HEK293T (cell line): Measurements from ENCODE around the gene PRR19.

Experiments used
- CTCF ChIA-PET: fragments of 350-600 bp; formaldehyde crosslinking; extraction: SDS; loops from one replicate; lab custom pipeline; 2021; ENCODE audit warnings: antibody characterized with exemption, inconsistent platforms; lab: Yijun Ruan, JAX
- POLR2A ChIA-PET: fragments of 350-600 bp; formaldehyde crosslinking; extraction: SDS; loops from one replicate; lab custom pipeline; 2020; ENCODE audit warnings: antibody characterized with exemption, inconsistent platforms; lab: Yijun Ruan, JAX
- DNase-seq: peaks from one replicate; pipeline ENCODE4 v3.0.0; 2012; ENCODE audit warnings: mixed read lengths; ENCODE audit errors: extremely low spot score
- ARNT ChIP-seq: fragments of 450-650 bp; IDR thresholded peaks from 2 replicates; pipeline ENCODE4 v1.6.1; 2017; ENCODE audit warnings: mild to moderate bottlenecking
- BHLHE40 ChIP-seq: fragments of 450-650 bp; IDR thresholded peaks from 2 replicates; pipeline ENCODE4 v1.6.1; 2016; ENCODE audit warnings: mild to moderate bottlenecking, moderate library complexity, borderline replicate concordance
- CTBP1 ChIP-seq: fragments of 450-650 bp; IDR thresholded peaks from 2 replicates; pipeline ENCODE4 v1.6.1; 2016; ENCODE audit warnings: borderline replicate concordance
- ELF4 ChIP-seq: fragments of 450-650 bp; IDR thresholded peaks from 2 replicates; pipeline ENCODE4 v1.6.1; 2017; ENCODE audit warnings: antibody characterized with exemption
- FOXA1 ChIP-seq: fragments of 450-650 bp; IDR thresholded peaks from 2 replicates; pipeline ENCODE4 v1.6.1; 2016; ENCODE audit warnings: mild to moderate bottlenecking
- FOXK2 ChIP-seq: fragments of 450-650 bp; IDR thresholded peaks from 2 replicates; pipeline ENCODE4 v1.6.1; 2016; ENCODE audit warnings: mild to moderate bottlenecking
- FOXM1 ChIP-seq: fragments of 450-650 bp; IDR thresholded peaks from 2 replicates; pipeline ENCODE4 v1.6.1; 2017; ENCODE audit warnings: mild to moderate bottlenecking, borderline replicate concordance
- HDGF ChIP-seq: fragments of 450-650 bp; IDR thresholded peaks from 2 replicates; pipeline ENCODE4 v1.6.1; 2017; ENCODE audit warnings: antibody characterized with exemption, borderline replicate concordance
- L3MBTL2 ChIP-seq: fragments of 450-650 bp; conservative IDR thresholded peaks from 2 replicates; pipeline ENCODE4 v1.6.1; 2016; ENCODE audit warnings: mild to moderate bottlenecking
- LEF1 ChIP-seq: fragments of 450-650 bp; IDR thresholded peaks from 2 replicates; pipeline ENCODE4 v1.6.1; 2017; ENCODE audit warnings: mild to moderate bottlenecking, borderline replicate concordance
- NFRKB ChIP-seq: fragments of 450-650 bp; IDR thresholded peaks from 2 replicates; pipeline ENCODE4 v1.6.1; 2016; ENCODE audit warnings: mild to moderate bottlenecking, moderate library complexity
- PKNOX1 ChIP-seq: fragments of 450-650 bp; IDR thresholded peaks from 2 replicates; pipeline ENCODE4 v1.6.1; 2016
- SP1 ChIP-seq: fragments of 450-650 bp; IDR thresholded peaks from 2 replicates; pipeline ENCODE4 v1.6.1; 2017
- TARDBP ChIP-seq: fragments of 450-650 bp; IDR thresholded peaks from 2 replicates; pipeline ENCODE4 v1.6.1; 2016
- ZNF384 ChIP-seq: fragments of 450-650 bp; IDR thresholded peaks from 2 replicates; pipeline ENCODE4 v1.6.1; 2016

Gene PRR19

DNA sequence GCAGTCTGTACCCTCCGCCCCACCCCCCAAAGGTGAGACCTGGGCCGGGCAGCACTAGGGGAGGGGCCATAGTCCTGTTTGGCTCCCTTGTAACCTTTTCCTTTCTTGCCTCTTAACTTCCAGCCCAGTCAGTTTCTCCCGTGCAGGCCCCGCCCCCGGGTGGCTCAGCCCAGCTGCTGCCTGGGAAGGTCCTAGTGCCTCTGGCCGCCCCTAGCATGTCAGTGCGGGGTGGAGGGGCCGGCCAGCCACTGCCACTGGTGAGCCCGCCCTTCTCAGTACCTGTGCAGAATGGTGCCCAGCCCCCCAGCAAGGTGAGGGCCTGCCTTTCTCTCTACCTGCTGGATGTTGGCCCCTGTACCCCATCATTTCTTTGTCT, 10.5 kb upstream of the PRR19 start:
- DNase-seq: no peak
- TF ChIP-seq PKNOX1: no peak
- TF ChIP-seq FOXA1: no peak
- no peak for TF ChIP-seq L3MBTL2
- no peak for TF ChIP-seq ELF4
- no peak for TF ChIP-seq ARNT
- TF ChIP-seq BHLHE40: no peak
- CTCF ChIA-PET: no interaction called here
- POLR2A ChIA-PET: no interaction called here

DNA sequence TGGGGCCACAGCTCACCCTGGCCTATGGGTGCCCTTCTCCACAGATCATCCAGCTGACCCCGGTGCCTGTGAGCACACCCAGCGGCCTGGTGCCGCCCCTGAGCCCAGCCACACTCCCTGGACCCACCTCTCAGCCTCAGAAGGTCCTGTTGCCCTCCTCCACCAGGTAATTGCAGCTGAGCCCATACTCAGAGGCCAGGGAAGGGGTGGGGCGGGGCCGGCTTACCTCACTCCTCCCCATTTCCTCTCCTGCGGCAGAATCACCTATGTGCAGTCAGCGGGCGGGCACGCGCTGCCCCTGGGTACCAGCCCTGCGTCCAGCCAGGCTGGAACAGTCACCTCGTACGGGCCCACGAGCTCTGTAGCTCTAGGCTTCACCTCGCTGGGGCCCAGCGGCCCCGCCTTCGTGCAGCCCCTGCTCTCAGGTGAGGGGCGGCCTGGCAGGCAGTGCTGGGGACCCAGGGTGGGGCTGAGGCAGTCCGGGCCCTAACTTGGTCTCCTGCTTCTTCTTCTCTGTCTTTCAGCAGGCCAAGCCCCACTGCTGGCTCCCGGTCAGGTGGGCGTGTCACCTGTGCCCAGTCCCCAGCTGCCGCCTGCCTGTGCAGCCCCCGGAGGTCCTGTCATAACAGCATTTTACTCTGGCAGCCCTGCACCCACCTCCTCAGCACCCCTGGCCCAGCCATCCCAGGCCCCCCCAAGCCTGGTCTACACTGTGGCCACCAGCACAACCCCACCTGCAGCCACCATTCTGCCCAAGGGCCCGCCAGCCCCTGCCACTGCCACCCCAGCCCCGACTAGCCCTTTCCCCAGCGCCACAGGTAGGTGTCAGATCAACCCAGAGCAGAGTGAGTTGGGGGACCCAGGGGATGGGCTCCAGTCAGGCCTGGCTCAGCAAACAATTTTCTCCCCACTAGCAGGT, 9.6 kb upstream of the PRR19 start:
- no peak for DNase-seq
- ChIA-PET POLR2A (no interaction called here), CTCF (no interaction called here)
- no peak for TF ChIP-seq ZNF384
- no peak for TF ChIP-seq FOXK2
- no peak for TF ChIP-seq ELF4
- no peak for TF ChIP-seq FOXA1
- no peak for TF ChIP-seq NFRKB
- TF ChIP-seq LEF1: no peak
- TF ChIP-seq SP1: no peak
- TF ChIP-seq FOXM1: no peak
- TF ChIP-seq TARDBP: no peak
- TF ChIP-seq CTBP1: no peak
- no peak for TF ChIP-seq L3MBTL2

DNA sequence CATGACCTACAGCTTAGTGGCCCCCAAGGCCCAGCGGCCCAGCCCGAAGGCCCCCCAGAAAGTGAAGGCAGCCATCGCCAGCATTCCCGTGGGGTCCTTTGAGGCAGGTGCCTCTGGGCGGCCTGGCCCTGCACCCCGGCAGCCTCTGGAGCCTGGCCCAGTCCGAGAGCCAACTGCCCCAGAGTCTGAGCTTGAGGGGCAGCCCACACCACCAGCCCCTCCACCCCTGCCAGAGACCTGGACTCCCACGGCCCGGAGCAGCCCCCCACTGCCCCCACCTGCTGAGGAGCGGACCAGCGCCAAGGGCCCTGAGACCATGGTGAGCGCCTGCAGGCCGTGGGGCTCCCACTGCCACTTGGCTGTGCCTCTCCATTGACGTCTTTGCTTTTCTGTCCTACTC, 9.0 kb upstream of the PRR19 start:
- CTCF ChIA-PET: no interaction called here

GRCh38 chr19:42293540-42293939, 8.4 kb upstream of the PRR19 start:
- TF ChIP-seq TARDBP (no peak), HDGF (no peak), FOXK2 (no peak), ARNT (no peak), BHLHE40 (no peak), PKNOX1 (no peak), CTBP1 (no peak)
- ChIA-PET CTCF (no interaction called here), POLR2A (interaction anchor here (1.0 kb wide), 1 partner anchor 50 kb away, joined by 3 read pairs; no protein-coding TSS in a partner anchor)
- no peak for DNase-seq

More for the DNA sequence above, 9.0 kb upstream of the PRR19 start:
- TF ChIP-seq SP1 (no peak), FOXA1 (no peak), CTBP1 (no peak)
- no peak for DNase-seq
- POLR2A ChIA-PET: interaction anchor here (1.0 kb wide), 1 partner anchor 49 kb away, joined by 3 read pairs; no protein-coding TSS in a partner anchor

GRCh38 chr19:42293948-42294347, 8.0 kb upstream of the PRR19 start:
- ChIA-PET CTCF (interaction anchor here (0.8 kb wide), 1 partner anchor 47 kb away, joined by 4 read pairs; no protein-coding TSS in a partner anchor), POLR2A (interaction anchor here (1.0 to 2.3 kb wide), 2 partner anchors 50 to 51 kb away, joined by 3 to 10 read pairs; partner anchors contain the start of gene GSK3A)
- TF ChIP-seq FOXM1 (no peak), CTBP1 (no peak), FOXA1 (no peak), L3MBTL2 (no peak), PKNOX1 (no peak)
- DNase-seq: no peak

GRCh38 chr19:42294471-42295137, 7.3 kb upstream of the PRR19 start:
- POLR2A ChIA-PET: interaction anchor here (0.6 to 2.3 kb wide), 4 partner anchors 47 to 75 kb away, joined by 3 to 10 read pairs (median 3); partner anchors contain the start of genes GSK3A and ZNF526
- TF ChIP-seq BHLHE40 (no peak), ELF4 (no peak), L3MBTL2 (no peak), NFRKB (no peak), PKNOX1 (no peak), CTBP1 (no peak)
- CTCF ChIA-PET: interaction anchor here (0.8 kb wide), 1 partner anchor 48 kb away, joined by 4 read pairs; no protein-coding TSS in a partner anchor

More at GRCh38 chr19:42294471-42295137, 7.3 kb upstream of the PRR19 start:
- no peak for DNase-seq
